Epithelial cell of proximal tubule (primary cell): ENCODE data around the gene STOX2. TPM values are rescaled to one million over a fixed set of nuclear protein-coding genes. Genes with fewer than 3 reads are reported as not detected.

ENCODE experiments used
- DNase-seq: peaks from one replicate; pipeline ENCODE4 v3.0.0-alpha.2; 2011; ENCODE audit warnings: low read depth
- H3K4me3 ChIP-seq: 2 replicates; pipeline ENCODE4 v1.5.1; 2011; ENCODE audit warnings: low read depth, mild to moderate bottlenecking, low read length
- total RNA-seq: library from RNA; depleted of rRNA; stranded (reverse); fragments of >200 nt; gene quantifications from 2 replicates; pipeline ENCODE4 v1.2.3, GENCODE V29; 2015
- TF ChIP-seq, protein P1 (sequence below): conservative IDR thresholded peaks from 2 replicates; pipeline ENCODE4 v1.5.1; 2012; ENCODE audit warnings: low read depth, mild to moderate bottlenecking, low read length

STOX2 gene
- total RNA-seq, 1 donor from 2014 or later = 4.3 TPM

GRCh38 chr4:184003433-184003832 lies 98.3 kb downstream of the STOX2 start:
- TF ChIP-seq, protein P1, sequence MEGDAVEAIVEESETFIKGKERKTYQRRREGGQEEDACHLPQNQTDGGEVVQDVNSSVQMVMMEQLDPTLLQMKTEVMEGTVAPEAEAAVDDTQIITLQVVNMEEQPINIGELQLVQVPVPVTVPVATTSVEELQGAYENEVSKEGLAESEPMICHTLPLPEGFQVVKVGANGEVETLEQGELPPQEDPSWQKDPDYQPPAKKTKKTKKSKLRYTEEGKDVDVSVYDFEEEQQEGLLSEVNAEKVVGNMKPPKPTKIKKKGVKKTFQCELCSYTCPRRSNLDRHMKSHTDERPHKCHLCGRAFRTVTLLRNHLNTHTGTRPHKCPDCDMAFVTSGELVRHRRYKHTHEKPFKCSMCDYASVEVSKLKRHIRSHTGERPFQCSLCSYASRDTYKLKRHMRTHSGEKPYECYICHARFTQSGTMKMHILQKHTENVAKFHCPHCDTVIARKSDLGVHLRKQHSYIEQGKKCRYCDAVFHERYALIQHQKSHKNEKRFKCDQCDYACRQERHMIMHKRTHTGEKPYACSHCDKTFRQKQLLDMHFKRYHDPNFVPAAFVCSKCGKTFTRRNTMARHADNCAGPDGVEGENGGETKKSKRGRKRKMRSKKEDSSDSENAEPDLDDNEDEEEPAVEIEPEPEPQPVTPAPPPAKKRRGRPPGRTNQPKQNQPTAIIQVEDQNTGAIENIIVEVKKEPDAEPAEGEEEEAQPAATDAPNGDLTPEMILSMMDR = no peak
- no peak for DNase-seq
- no peak overlapping the region for H3K4me3 ChIP-seq

DNA sequence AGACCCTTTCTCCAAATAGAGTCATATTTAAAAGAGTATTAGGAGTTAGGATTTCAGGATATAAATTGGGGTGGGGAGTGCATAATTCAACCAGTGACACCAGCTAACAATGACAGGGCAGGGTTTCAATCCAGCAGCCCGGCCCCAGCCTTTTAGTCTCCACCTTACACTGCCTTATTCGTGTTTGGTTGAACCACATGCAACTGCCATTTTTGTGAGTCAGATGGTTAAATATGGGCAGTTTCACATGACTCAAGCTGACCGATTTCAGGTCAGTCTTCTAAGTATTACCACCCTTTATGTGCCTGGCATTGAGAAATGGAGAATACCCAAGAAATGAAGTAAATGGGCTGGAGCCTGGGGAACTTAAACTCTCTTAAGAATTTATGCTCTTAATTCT lies 102.8 kb downstream of the STOX2 start:
- TF ChIP-seq, protein P1 = no peak
- H3K4me3 ChIP-seq = no peak overlapping the region
- no peak for DNase-seq

- no peak for DNase-seq
- TF ChIP-seq, protein P1 = no peak
- H3K4me3 ChIP-seq = no peak overlapping the region
These were observed 105.6 kb downstream of the STOX2 start for GRCh38 chr4:184010696-184011095.

GRCh38 chr4:184011826-184012380 lies 106.8 kb downstream of the STOX2 start:
- TF ChIP-seq, protein P1 = no peak
- DNase-seq = no peak
- no peak overlapping the region for H3K4me3 ChIP-seq

GRCh38 chr4:184012937-184013336 lies 107.8 kb downstream of the STOX2 start:
- TF ChIP-seq, protein P1 = no peak
- no peak for DNase-seq
- no peak overlapping the region for H3K4me3 ChIP-seq

GRCh38 chr4:184014301-184014700 lies 109.2 kb downstream of the STOX2 start:
- no peak overlapping the region for H3K4me3 ChIP-seq
- no peak for DNase-seq
- TF ChIP-seq, protein P1 = no peak
